GM18907 (cell line): ENCODE data around the gene IFNL4.
"Not testable (repeated sequence)": the region's sequence is repeated elsewhere in the genome, so short reads cannot be mapped to it uniquely, and the experiment has no call there.

ENCODE experiments used
- ATAC-seq: cut with Tn5 transposase; IDR thresholded peaks from one replicate; pipeline ENCODE4 v1.9.1; 2021; ENCODE audit warnings: mild to moderate bottlenecking, moderate library complexity; ENCODE audit not compliant: unreplicated experiment

IFNL4 gene

DNA sequence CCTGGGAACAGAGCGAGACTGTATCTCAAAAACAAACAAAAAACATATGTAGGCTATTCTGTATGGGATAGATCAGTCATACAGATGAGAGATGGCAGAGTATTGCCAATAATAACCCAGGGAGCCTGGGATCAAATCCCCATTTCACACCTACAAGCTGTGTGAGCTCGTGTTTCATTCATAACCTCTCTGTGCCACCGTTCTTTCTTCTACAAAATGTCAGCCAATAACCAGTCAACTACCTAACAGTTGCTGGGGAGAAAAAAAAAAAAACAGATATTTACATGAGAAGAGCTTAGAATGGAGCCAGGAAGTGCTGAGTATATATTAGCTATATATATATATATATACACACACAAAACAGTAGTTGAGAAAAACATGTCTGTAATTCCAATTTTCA, 13.0 kb upstream of the IFNL4 start:
- ATAC-seq = no peak

DNA sequence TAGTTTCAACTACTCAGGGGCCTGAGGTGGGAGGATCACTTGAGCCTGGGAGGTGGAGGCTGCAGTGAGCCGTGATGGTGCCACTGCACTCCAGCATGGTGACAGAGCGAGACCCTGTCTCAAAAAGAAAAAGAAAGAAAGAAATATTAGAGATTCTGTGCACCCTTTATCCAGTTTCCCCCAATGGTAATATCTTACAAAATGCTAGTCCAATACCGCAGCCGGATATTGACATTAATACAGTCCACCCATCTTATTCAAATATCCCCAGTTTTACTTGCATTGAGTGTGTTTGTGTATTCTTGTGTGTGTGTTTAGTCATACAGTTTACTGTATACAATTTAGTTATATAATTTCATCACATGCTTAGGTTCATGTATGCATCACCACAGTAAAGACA, 8.6 kb upstream of the IFNL4 start:
- no peak for ATAC-seq

DNA sequence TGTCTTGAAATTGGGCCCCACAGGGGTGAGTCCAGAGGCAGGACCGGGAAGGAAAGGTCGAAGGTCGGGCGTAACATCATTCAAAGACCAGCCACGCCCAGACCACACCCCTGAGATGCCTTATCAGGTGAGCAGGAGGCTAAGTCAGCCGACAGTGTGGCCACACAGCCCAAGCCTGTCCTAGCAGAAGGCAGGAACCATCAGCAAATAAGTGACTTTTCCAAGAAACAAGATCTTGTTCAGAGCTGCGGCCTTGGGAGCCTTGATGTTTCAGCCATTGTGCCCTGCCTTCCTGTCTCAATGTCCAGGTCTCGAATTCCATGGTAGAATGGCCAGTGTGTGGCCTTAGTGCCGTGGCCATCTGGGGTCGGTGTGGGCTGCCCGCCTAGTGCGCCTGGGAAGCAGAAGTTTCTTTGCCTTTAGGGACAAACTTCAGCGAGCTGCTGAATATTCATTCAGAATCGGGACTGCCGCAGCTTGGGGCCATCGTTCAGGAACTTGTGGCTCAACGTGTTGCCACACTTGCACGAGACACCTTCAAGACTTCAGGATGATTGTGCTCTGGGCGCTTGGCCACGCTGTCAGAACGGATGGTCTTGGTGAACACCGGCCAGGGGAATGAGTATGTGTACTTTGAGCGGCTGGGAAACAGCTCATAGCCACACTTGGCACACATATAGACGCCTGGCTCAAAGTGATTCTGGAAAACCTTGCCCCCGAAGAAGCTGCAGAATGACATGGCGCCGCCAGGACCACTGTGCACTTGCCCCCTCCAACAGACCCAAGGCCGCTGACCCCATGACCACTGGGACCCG, 6.1 kb upstream of the IFNL4 start:
- ATAC-seq = no peak

DNA sequence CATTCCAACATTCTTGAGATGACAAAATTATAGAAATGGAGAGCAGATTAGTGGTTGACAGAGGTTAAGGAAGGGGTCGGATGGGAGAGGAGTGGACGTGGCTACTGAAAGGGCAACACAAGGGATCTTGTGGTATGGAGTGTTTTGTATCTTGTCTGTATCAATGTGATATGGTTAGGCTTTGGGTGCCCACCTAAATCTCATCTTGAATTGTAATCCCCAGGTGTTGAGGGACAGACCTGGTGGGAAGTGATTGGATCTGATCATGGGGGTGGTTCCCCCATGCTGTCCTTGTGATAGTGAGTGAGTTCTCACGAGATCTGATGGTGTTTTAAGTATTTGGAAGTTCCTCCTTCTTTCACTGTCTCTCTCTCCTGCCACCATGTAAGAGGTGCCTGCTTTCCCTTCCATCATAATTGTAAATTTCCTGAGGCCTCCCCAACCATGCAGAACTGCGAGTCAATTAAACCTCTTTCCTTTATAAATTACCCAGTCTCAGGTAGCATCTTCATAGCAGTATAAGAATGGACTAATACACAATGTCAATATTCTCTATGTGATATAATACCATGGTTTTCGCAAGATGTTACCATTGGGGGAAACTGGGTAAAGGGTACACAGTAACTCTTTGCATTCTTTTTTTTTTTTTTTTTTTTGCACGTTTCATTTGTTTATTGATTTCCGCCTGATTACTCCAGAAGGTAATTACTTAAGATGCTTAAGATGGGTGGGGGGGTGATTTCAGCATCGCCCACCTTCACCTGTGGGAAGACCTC, 4.9 kb upstream of the IFNL4 start:
- ATAC-seq = no peak

DNA sequence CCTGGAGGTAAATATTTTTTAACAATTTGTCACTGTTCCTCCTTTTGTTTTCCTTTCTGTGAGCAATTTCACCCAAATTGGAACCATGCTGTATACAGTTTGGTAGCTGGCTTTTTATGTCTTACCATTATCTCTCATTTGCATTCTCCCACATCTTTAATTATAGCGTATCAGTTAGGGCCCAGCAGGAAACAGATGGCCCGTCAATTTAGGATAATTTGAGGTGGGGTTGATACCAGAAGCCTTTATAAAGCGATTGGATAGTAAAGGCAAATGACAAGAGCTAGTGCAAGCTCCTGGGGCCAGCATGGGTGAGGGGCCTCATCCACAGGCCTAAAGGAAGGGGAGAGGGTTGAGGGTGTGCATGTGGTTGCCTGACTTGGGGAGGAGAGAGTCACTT, 3.8 kb upstream of the IFNL4 start:
- no peak for ATAC-seq

DNA sequence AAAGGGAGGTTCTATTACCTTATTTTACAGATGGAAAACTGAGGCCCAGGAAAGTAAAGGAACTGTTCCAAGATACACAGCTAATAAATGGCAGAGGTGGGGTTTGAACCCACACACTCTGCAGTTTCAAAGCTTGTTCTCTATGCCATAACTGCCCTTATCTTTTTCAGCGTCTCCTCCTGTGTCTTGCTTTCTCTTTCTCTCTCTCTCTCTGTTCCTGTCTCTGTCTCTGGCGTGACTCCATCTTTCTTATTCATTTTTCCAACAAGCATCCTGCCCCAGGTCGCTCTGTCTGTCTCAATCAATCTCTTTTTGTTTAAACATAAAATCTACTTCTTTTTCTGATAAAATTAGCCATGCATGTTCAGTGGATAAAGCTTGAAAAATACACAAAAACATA, 3.2 kb upstream of the IFNL4 start:
- no peak for ATAC-seq

DNA sequence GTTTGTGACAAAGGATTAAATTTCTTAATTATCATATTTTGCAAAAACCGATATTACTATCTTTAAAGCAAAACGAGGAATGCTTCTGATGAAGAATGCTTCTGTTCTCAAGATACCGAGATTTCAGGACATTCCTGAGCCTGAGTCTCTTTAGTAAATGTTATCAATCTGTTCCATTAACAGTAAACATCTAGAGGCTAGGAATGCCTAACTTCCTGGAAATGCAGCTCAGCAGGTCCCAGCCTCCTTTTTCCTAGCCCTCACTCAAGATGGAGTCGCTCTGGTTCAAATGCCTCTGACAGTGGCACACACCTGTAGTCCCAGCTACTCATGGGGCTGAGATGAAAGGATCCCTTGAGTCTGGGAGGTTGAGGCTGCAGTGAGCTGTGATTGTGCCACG, 2.4 kb upstream of the IFNL4 start:
- no peak for ATAC-seq

DNA sequence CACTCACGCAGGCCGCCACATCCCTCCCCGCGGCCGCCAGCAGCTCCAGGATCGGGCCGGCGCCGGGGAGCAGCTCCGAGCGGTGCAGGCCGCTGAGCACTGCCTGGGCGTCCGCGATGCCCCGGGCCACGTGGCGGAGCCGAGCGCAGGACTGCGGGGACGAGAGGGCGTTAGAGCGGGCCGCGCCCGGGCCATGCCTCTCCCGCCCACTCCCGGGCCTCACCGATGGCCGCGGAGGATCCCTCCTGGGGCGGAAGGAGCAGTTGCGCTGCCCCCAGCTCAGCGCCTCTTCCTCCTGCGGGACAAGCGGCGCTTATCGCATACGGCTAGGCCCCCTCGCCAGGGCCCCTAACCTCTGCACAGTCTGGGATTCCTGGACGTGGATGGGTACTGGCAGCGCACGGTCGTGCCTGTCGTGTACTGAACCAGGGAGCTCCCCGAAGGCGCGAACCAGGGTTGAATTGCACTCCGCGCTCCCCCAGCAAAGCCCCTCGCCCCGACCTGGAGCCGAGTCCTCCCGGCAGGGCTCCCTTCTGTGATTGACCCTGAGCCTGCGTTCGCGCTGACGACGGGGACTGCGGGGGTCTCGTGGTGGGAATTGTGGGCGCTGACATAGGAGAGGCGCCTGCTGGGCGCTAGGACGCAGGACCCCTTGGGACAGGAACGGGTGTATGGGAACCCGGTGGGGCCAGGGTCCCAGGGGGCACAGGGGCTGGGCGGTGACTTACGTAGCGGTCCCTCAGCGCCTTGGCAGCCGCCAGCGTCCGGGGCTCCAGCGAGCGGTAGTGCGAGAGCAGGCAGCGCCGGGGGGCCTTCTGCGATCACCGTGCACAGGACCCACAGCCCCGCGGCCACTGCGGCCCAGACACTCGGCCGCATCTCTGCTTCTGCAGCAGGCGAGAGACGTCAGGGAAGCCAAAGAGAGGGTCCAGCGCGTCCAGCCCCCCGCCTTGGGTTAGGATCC, 673 bp downstream of the IFNL4 start:
- ATAC-seq = no peak

DNA sequence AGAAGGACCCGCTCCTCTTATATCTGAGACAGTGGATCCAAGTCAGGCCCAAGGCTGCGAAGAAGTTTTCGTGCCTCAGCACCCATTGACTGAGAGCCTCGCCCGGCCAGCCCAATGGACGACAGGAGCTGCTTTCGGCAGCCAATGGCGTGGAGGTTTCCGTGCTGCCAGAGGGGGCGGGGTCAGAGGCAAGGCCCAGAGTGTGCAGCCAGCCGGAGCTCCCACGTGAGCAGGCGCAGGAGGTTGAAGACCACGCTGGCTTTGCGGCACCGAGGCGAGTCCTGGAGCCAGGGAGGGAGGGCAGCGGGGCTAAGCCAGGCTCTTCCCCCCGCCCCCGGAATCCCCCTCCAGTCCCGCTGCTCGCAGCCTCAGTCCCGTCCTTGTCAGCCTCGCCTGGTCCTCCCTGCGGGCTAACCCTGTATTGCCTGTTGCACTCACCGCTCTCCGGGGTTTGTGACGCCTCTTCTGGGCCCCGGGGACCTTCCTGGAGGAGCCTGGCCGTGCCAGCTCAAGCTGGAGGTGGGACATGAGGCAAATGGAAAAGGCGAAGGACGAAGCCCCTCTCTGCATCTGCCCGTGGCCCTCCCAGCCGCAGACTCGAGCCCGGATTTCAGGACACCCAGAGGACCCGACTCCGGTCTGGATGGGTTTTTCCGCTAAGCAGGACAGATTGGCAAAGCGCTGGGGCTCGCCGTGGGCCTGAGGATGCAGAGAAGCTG, 1.5 kb downstream of the IFNL4 start:
- no peak for ATAC-seq

DNA sequence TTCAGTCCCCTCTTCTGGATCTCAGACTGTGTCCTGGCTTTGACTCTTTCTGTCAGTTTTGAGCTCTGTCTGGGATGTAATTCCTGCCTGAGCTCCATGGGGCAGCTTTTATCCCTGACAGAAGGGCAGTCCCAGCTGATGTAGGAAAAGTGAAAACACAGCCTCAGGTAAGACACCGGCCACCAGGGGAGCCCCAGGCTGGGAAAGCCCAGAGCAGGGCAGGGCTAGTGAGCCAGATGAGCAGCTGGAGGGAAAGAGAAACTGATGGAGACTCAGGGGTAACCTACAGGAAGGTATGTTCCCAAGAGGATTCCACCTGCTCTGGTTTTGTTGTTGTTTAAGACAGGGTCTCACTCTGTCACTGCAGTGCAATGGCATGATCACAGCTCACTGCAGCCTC, 3.5 kb downstream of the IFNL4 start:
- not testable (repeated sequence) for ATAC-seq

DNA sequence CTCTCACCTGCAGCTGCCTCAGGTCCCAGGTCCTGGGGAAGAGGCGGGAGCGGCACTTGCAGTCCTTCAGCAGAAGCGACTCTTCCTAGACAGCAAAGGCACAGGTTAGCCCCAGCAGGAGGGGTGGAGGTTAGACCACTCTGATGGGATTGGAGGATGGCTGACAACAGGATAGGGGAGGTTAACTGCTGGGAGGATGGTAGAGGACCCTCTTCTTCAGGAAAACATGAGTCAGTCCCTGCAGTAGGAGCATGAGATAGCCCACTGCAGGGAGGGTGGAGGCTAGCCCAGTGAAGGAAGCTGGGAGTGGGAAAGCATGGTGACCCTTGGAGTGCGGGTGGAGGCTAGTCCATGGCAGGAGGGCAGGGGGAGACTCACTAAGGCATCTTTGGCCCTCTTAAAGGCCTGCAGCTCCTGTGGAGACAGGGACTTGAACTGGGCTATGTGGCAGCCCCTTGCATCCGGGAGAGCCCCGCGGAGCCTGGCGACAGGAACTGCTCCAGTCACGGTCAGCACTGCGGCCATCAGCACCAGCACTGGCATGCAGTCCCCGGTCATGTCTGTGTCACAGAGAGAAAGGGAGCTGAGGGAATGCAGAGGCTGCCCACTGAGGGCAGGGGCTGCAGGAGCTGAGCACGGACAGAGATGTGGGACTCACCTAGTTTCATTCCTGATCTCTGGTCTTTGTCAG, 4.1 kb downstream of the IFNL4 start, which contains the start of gene IFNL3:
Gene IFNL3 (minus strand): TSS at position 597 of the 691 bp plus-strand sequence. CDS start 39 bp downstream, at position 558.
- not testable (repeated sequence) for ATAC-seq

DNA sequence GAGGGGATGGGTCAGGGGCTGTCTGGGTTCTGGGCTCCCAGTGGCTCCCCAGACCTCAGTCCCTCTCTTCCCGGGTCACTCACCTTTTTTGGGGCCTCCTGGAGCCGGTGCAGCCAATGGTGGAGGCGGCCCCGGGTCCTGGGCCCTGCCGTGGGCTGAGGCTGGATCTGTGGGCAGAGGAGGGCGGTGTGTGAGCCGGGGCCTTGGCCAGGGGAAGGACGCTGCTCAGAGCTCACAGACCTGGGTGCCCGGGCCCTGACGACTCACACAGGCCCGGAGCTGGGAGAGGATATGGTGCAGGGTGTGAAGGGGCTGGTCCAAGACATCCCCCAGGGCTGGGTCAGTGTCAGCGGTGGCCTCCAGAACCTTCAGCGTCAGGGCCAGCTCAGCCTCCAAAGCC, 4.9 kb downstream of the IFNL4 start:
- not testable (repeated sequence) for ATAC-seq

DNA sequence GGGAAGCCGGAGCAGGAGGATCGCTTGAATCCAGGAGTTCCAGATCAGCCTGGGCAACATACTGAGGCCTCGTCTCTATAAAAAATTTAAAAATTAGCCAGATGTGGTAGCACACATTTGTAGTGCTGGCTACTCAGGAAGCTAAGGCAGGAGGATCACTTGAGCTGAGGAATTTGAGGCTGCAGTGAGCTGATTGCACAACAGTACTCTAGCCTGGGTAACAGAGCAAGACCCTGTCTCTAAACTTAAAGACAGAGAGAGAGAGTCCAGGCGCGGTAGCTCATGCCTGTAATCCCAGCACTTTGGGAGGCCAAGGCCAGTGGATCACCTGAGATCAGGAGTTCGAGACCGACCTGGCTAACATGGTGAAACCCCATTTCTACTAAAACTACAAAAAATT, 8.2 kb downstream of the IFNL4 start:
- no peak for ATAC-seq

DNA sequence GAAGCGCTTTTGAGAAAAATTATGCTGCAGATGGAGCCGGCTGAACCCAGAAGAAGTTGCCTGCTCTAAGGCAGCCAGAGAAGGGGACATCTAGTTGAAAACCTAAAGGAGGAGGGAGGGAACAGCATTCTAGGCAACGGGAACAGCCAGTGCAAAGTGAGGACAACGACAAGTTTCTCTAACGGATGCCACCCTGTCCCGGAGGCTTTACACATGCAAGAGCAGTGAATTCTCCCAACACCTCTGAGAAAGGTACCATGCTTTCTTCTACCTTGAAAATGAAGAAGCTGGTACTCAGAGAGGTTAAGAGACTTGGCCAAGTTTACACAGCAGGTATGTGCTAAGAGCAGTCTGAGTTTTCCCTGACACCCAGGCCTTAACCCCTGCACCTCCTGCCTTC, 9.7 kb downstream of the IFNL4 start:
- no peak for ATAC-seq

DNA sequence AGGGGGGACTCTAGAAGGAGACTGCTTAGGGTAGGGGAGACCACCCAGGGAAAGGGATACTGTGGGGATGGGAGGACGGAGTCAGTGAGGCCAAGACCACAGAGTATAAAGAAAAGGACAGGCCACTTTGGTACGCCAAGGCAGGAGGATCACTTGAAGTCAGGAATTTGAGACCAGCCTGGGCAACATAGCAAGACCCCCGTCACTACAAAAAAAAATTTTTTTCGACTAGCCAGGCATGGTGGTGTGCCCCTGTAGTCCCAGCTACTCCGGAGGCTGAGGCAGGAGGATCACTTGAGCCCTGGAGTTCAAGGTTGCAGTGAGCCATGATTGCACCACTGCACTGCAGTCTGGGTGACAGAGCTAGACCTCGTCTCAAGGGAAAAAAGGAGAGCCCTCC, 10.4 kb downstream of the IFNL4 start:
- no peak for ATAC-seq

DNA sequence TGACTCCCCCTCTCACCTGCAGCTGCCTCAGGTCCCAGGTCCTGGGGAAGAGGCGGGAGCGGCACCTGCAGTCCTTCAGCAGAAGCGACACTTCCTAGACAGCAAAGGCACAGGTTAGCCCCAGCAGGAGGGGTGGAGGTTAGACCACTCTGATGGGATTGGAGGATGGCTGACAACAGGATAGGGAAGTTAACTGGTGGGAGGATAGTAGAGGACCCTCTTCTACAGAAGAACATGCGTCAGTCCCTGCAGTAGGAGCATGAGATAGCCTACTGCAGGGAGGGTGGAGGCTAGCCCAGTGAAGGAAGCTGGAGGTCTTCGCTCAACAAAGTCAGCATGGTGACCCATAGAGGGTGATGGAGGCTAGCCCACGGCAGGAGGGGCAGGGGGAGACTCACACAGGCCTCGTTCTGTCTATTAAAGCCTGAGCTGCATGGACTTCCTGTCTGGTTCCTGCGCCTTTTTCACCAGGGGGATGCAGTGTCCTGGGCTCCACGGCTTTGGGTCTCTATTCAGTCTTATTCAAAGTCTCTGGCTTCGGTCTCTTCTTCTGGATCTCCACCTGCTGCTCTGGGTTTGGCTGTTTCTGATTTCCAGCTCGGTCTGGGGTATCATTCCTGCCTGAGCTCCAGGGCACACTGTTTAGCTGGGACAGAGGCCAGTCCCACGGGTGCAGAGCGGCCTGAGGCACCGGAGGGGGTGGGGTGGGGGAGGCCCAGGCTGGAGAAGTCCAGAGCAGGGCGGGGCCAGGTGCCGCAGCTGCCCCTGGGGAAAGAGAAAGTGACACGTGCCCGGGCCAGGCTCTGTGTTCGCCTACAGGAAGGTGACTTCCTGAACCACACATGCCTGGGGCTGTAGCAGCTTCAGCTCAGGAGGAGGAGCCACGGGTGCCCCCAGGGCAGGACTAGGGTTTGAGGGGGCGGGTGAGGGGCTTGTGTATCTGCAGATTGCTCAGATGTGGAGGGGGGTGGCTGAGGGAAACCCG, 11.2 kb downstream of the IFNL4 start:
- peak; percentile 46 for ATAC-seq

DNA sequence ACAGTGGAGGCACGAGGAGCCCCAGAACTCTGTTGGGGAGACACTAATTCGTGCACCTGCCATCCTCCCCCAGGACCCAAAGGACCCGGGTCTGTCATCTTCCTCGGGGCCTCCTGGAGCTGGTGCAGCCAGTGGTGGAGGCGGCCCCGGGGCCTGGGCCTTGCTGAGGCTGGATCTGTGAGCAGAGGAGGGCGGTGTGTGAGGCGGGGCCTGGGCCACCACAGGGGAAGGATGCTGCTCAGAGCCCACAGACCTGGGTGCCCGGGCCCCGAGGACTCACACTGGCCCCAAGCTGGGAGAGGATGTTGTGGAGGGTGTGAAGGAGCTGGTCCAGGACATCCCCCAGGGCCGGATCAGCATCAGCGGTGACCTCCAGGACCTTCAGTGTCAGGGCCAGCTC, 12.1 kb downstream of the IFNL4 start:
- no peak for ATAC-seq

DNA sequence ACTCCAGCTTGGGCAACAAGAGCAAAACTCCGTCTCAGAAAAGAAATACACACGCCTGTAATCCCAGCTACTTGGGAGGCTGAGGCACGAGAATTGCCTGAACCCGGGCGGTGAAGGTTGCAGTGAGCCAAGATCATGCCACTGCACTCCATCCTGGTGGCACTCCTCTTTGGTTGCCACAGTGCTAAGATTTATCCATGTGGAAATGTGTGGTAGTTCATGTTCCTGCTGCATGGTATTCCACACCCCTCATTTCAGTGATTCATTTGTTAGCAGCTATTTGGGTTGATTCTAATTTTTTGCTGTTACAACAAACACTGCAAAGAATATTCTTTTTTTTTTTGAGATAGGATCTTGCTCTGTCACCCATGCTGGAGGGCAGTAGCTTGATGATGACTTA, 15.9 kb downstream of the IFNL4 start:
- ATAC-seq = no peak
